ENCODE results near the gene BCKDHB.
"Not testable (repeated sequence)": the region's sequence is repeated elsewhere in the genome, so short reads cannot be mapped to it uniquely, and the experiment has no call there.

BCKDHB gene

GRCh38 chr6:80094017-80094416 is 12.5 kb upstream of the BCKDHB start:
- no peak for DNase-seq (ENCODE audit: low spot score)
- TF ChIP-seq CTCF (IDR thresholded peaks at IDR 0.05; ENCODE audit: extremely low read depth, insufficient read depth, missing control alignments), result peak; percentile 57
- in situ Hi-C loops (cut with MboI; ENCODE audit: low pct_unique_long_range_greater_than_20kb, low sequenced_read_pairs, unreplicated experiment), result no loop called here

GRCh38 chr6:80095600-80095999 is 10.9 kb upstream of the BCKDHB start:
- DNase-seq (ENCODE audit: low spot score), result no peak
- in situ Hi-C loops (cut with MboI; ENCODE audit: low pct_unique_long_range_greater_than_20kb, low sequenced_read_pairs, unreplicated experiment), result no loop called here
- TF ChIP-seq CTCF (IDR thresholded peaks at IDR 0.05; ENCODE audit: extremely low read depth, insufficient read depth, missing control alignments), result no peak

GRCh38 chr6:80098392-80098791 is 8.1 kb upstream of the BCKDHB start:
- in situ Hi-C loops (cut with MboI; ENCODE audit: low pct_unique_long_range_greater_than_20kb, low sequenced_read_pairs, unreplicated experiment), result no loop called here
- TF ChIP-seq CTCF (IDR thresholded peaks at IDR 0.05; ENCODE audit: extremely low read depth, insufficient read depth, missing control alignments), result no peak
- no peak for DNase-seq (ENCODE audit: low spot score)

- in situ Hi-C loops (cut with MboI; ENCODE audit: low pct_unique_long_range_greater_than_20kb, low sequenced_read_pairs, unreplicated experiment), result no loop called here
- no peak for TF ChIP-seq CTCF (IDR thresholded peaks at IDR 0.05; ENCODE audit: extremely low read depth, insufficient read depth, missing control alignments)
- DNase-seq (ENCODE audit: low spot score), result no peak
Measured at GRCh38 chr6:80104520-80104919, 2.0 kb upstream of the BCKDHB start.

- in situ Hi-C loops (cut with MboI; ENCODE audit: low pct_unique_long_range_greater_than_20kb, low sequenced_read_pairs, unreplicated experiment), result no loop called here
- TF ChIP-seq CTCF (IDR thresholded peaks at IDR 0.05; ENCODE audit: extremely low read depth, insufficient read depth, missing control alignments), result no peak
- no peak for DNase-seq (ENCODE audit: low spot score)
Measured at GRCh38 chr6:80105972-80106417, 476 bp upstream of the BCKDHB start.

- in situ Hi-C loops (cut with MboI; ENCODE audit: low pct_unique_long_range_greater_than_20kb, low sequenced_read_pairs, unreplicated experiment); DNase-seq (ENCODE audit: low spot score): not testable (repeated sequence)
Measured at GRCh38 chr6:80122576-80122975, 16.1 kb downstream of the BCKDHB start.

- in situ Hi-C loops (cut with MboI; ENCODE audit: low pct_unique_long_range_greater_than_20kb, low sequenced_read_pairs, unreplicated experiment), result no loop called here
- no peak for DNase-seq (ENCODE audit: low spot score)
- TF ChIP-seq CTCF (IDR thresholded peaks at IDR 0.05; ENCODE audit: extremely low read depth, insufficient read depth, missing control alignments), result no peak
Measured at GRCh38 chr6:80126657-80127345, 20.3 kb downstream of the BCKDHB start.

All from GM13977 (cell line).